ENCODE measurements around the gene CLEC16A. TPM values are rescaled to one million over a fixed set of nuclear protein-coding genes. Genes with fewer than 3 reads are reported as not detected.

The CLEC16A gene
- total RNA-seq = 14.6 TPM

GRCh38 chr16:10944249-10945064 is at the start of gene CLEC16A:
Gene CLEC16A, plus strand, starts transcription at chr16:10944564. Its CDS starts 154 bp downstream, at chr16:10944718.
- peak within 1 kb of the TSS; percentile 70 to 88 (median 82) for H3K4me3 ChIP-seq (ENCODE audit: low read length in 3 of 3)
- H3K9ac ChIP-seq (ENCODE audit: low read depth in 1 of 3, low read length in 3 of 3) = peak within 1 kb of the TSS; percentile 71 to 87 (median 76)
- H3K36me3 ChIP-seq (ENCODE audit: control insufficient read depth in 3 of 3, insufficient read depth in 3 of 3, low read length in 3 of 3) = no peaks in the 10 kb centered on the region
- H3K4me1 ChIP-seq (ENCODE audit: control insufficient read depth in 3 of 3, insufficient read depth in 3 of 3, low read length in 3 of 3) = peaks cover 44 to 59% (median 56%) of the 10 kb centered on the region in 3 donors
- H3K27ac ChIP-seq (ENCODE audit: low read depth, low read length) = peak within 1 kb of the TSS; percentile 82
- H3K27me3 ChIP-seq (ENCODE audit: control insufficient read depth in 3 of 3, insufficient read depth in 3 of 3, low read length in 3 of 3) = no peaks in the 10 kb centered on the region
- H3K9me3 ChIP-seq (ENCODE audit: control insufficient read depth in 3 of 3, low read length in 3 of 3) = no peaks in the 10 kb centered on the region

DNA sequence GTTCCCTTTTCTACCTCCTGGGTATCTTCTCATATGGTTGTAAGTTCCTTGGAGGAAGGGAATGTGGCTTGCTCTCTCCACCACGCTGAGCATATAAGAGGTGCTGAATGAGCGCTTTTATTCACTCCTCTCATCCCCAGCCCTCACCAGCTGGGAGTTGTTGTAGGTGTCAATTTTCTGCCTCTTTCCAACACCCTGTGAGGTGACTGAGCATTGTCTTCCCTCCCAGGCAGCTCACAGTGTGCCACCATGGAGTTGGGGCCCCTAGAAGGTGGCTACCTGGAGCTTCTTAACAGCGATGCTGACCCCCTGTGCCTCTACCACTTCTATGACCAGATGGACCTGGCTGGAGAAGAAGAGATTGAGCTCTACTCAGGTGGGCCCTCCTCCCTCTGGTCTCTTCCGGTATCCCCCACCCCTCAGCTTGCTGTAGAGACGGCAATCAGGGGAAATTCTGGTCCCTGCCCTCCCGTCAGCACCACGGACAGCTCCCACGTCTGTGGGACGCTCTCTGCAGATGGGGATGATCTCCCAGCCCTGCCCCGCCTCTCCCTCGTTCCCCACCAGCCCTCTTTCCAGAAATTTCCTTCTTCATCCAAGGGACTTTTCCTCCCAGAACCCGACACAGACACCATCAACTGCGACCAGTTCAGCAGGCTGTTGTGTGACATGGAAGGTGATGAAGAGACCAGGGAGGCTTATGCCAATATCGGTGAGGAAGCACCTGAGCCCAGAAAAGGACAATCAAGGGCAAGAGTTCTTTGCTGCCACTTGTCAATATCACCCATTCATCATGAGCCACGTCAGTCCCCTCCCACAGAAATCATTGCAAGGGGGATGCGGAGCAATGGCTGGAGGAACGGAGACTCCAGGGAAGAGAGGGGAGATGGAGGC is 49.1 kb upstream of the CLEC16A start:
- no peaks in the 10 kb centered on the region for H3K27me3 ChIP-seq (ENCODE audit: control insufficient read depth in 3 of 3, insufficient read depth in 3 of 3, low read length in 3 of 3)
- H3K4me1 ChIP-seq (ENCODE audit: control insufficient read depth in 3 of 3, insufficient read depth in 3 of 3, low read length in 3 of 3) = no peaks in the 10 kb centered on the region
- peaks cover 0 to 9% (median 0%) of the 10 kb centered on the region in 3 donors for H3K36me3 ChIP-seq (ENCODE audit: control insufficient read depth in 3 of 3, insufficient read depth in 3 of 3, low read length in 3 of 3)

GRCh38 chr16:10896165-10896564 is 48.2 kb upstream of the CLEC16A start:
- H3K27me3 ChIP-seq (ENCODE audit: control insufficient read depth in 3 of 3, insufficient read depth in 3 of 3, low read length in 3 of 3) = no peaks in the 10 kb centered on the region
- H3K4me3 ChIP-seq (ENCODE audit: low read length in 3 of 3) = no peak overlapping the region
- no peak overlapping the region for H3K9ac ChIP-seq (ENCODE audit: low read depth in 1 of 3, low read length in 3 of 3)
- peaks cover 0 to 9% (median 0%) of the 10 kb centered on the region in 3 donors for H3K36me3 ChIP-seq (ENCODE audit: control insufficient read depth in 3 of 3, insufficient read depth in 3 of 3, low read length in 3 of 3)
- H3K9me3 ChIP-seq (ENCODE audit: control insufficient read depth in 3 of 3, low read length in 3 of 3) = no peaks in the 10 kb centered on the region
- H3K4me1 ChIP-seq (ENCODE audit: control insufficient read depth in 3 of 3, insufficient read depth in 3 of 3, low read length in 3 of 3) = no peaks in the 10 kb centered on the region
- no peak overlapping the region for H3K27ac ChIP-seq (ENCODE audit: low read depth, low read length)

More for the DNA sequence above, 49.1 kb upstream of the CLEC16A start:
- no peak overlapping the region for H3K9ac ChIP-seq (ENCODE audit: low read depth in 1 of 3, low read length in 3 of 3)
- H3K27ac ChIP-seq (ENCODE audit: low read depth, low read length) = no peak overlapping the region
- no peaks in the 10 kb centered on the region for H3K9me3 ChIP-seq (ENCODE audit: control insufficient read depth in 3 of 3, low read length in 3 of 3)
- no peak overlapping the region for H3K4me3 ChIP-seq (ENCODE audit: low read length in 3 of 3)

DNA sequence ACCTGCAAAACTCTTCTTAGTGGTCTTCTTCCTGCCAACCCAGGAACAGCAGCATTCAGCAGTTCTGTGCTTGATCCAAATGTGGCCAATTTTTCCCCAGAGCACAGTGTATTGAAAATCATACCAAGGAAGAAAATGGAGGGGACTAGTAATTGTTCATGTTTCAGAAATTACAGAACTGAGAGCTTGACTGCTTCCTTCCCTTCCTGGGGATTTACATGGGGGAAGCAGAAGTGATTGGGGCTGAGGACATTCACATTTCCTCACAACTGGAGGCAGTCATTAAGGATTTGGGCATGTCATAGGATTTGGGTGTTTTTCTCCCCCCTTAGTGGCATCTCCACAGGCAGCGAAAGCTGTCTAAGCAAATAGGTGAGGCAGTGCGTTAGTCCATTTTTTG is 47.6 kb upstream of the CLEC16A start:
- Histone ChIP-seq H3K4me1 (ENCODE audit: control insufficient read depth in 3 of 3, insufficient read depth in 3 of 3, low read length in 3 of 3) (no peaks in the 10 kb centered on the region), H3K27ac (ENCODE audit: low read depth, low read length) (no peak overlapping the region), H3K9ac (ENCODE audit: low read depth in 1 of 3, low read length in 3 of 3) (no peak overlapping the region), H3K4me3 (ENCODE audit: low read length in 3 of 3) (no peak overlapping the region), H3K9me3 (ENCODE audit: control insufficient read depth in 3 of 3, low read length in 3 of 3) (no peaks in the 10 kb centered on the region), H3K27me3 (ENCODE audit: control insufficient read depth in 3 of 3, insufficient read depth in 3 of 3, low read length in 3 of 3) (no peaks in the 10 kb centered on the region), H3K36me3 (ENCODE audit: control insufficient read depth in 3 of 3, insufficient read depth in 3 of 3, low read length in 3 of 3) (peaks cover 0 to 9% (median 0%) of the 10 kb centered on the region in 3 donors)

DNA sequence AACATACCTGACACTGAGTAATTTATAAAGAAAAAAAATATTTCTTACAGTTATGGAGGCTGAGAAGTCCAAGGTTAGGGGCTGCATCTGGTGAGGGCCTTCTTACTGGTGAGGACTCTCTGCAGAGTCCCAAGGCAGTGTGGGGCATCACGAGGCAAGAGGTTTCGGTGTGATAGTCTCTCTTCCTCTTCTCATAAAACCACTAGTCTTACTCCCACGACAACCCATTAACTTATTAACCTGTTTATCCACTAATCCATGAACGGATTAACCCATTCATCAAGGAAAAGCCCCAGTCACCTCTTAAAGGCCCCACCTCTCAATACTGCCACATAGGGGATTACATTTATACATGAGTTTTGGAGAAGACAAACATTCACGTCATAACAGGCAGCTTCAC is 47.2 kb upstream of the CLEC16A start:
- Histone ChIP-seq H3K27ac (ENCODE audit: low read depth, low read length) (no peak overlapping the region), H3K9ac (ENCODE audit: low read depth in 1 of 3, low read length in 3 of 3) (no peak overlapping the region), H3K27me3 (ENCODE audit: control insufficient read depth in 3 of 3, insufficient read depth in 3 of 3, low read length in 3 of 3) (no peaks in the 10 kb centered on the region), H3K9me3 (ENCODE audit: control insufficient read depth in 3 of 3, low read length in 3 of 3) (no peaks in the 10 kb centered on the region), H3K4me1 (ENCODE audit: control insufficient read depth in 3 of 3, insufficient read depth in 3 of 3, low read length in 3 of 3) (no peaks in the 10 kb centered on the region), H3K36me3 (ENCODE audit: control insufficient read depth in 3 of 3, insufficient read depth in 3 of 3, low read length in 3 of 3) (peaks cover 0 to 9% (median 2%) of the 10 kb centered on the region in 3 donors), H3K4me3 (ENCODE audit: low read length in 3 of 3) (no peak overlapping the region)

DNA sequence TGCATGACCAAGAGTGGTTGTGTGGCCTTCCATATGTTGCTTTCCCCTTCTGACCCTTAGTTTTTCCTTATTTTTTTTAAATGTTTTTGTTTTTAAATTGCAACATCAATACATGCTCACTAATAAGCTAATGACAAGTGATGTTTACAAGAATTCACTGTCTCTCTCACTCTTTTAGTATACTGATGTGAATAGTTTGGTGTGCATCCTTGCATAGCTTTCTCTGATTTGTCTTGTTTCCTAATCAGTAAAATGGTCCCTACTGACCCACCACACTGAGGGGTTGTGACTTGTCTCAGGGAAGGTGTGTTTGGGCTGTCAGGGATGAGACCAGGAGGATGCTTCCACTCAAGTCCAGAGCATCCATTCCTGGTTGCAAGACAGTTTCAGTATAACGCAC is 41.4 kb upstream of the CLEC16A start:
- Histone ChIP-seq H3K36me3 (ENCODE audit: control insufficient read depth in 3 of 3, insufficient read depth in 3 of 3, low read length in 3 of 3) (peaks cover 0 to 22% (median 9%) of the 10 kb centered on the region in 3 donors), H3K9ac (ENCODE audit: low read depth in 1 of 3, low read length in 3 of 3) (no peak overlapping the region), H3K9me3 (ENCODE audit: control insufficient read depth in 3 of 3, low read length in 3 of 3) (no peaks in the 10 kb centered on the region), H3K4me3 (ENCODE audit: low read length in 3 of 3) (no peak overlapping the region), H3K27ac (ENCODE audit: low read depth, low read length) (no peak overlapping the region), H3K4me1 (ENCODE audit: control insufficient read depth in 3 of 3, insufficient read depth in 3 of 3, low read length in 3 of 3) (no peaks in the 10 kb centered on the region), H3K27me3 (ENCODE audit: control insufficient read depth in 3 of 3, insufficient read depth in 3 of 3, low read length in 3 of 3) (no peaks in the 10 kb centered on the region)

DNA sequence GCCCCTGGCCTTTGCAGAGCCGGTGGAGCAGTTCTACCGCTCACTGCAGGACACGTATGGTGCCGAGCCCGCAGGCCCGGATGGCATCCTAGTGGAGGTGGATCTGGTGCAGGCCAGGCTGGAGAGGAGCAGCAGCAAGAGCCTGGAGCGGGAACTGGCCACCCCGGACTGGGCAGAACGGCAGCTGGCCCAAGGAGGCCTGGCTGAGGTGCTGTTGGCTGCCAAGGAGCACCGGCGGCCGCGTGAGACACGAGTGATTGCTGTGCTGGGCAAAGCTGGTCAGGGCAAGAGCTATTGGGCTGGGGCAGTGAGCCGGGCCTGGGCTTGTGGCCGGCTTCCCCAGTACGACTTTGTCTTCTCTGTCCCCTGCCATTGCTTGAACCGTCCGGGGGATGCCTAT is 37.9 kb upstream of the CLEC16A start:
- H3K9ac ChIP-seq (ENCODE audit: low read depth in 1 of 3, low read length in 3 of 3) = no peak overlapping the region
- H3K27me3 ChIP-seq (ENCODE audit: control insufficient read depth in 3 of 3, insufficient read depth in 3 of 3, low read length in 3 of 3) = no peaks in the 10 kb centered on the region
- peaks cover 0 to 24% (median 9%) of the 10 kb centered on the region in 3 donors for H3K36me3 ChIP-seq (ENCODE audit: control insufficient read depth in 3 of 3, insufficient read depth in 3 of 3, low read length in 3 of 3)
- H3K4me1 ChIP-seq (ENCODE audit: control insufficient read depth in 3 of 3, insufficient read depth in 3 of 3, low read length in 3 of 3) = no peaks in the 10 kb centered on the region
- no peaks in the 10 kb centered on the region for H3K9me3 ChIP-seq (ENCODE audit: control insufficient read depth in 3 of 3, low read length in 3 of 3)
- no peak overlapping the region for H3K4me3 ChIP-seq (ENCODE audit: low read length in 3 of 3)
- H3K27ac ChIP-seq (ENCODE audit: low read depth, low read length) = no peak overlapping the region

DNA sequence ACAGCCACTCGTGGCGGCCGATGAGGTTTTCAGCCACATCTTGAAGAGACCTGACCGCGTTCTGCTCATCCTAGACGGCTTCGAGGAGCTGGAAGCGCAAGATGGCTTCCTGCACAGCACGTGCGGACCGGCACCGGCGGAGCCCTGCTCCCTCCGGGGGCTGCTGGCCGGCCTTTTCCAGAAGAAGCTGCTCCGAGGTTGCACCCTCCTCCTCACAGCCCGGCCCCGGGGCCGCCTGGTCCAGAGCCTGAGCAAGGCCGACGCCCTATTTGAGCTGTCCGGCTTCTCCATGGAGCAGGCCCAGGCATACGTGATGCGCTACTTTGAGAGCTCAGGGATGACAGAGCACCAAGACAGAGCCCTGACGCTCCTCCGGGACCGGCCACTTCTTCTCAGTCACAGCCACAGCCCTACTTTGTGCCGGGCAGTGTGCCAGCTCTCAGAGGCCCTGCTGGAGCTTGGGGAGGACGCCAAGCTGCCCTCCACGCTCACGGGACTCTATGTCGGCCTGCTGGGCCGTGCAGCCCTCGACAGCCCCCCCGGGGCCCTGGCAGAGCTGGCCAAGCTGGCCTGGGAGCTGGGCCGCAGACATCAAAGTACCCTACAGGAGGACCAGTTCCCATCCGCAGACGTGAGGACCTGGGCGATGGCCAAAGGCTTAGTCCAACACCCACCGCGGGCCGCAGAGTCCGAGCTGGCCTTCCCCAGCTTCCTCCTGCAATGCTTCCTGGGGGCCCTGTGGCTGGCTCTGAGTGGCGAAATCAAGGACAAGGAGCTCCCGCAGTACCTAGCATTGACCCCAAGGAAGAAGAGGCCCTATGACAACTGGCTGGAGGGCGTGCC is 37.2 kb upstream of the CLEC16A start:
- Histone ChIP-seq H3K9ac (ENCODE audit: low read depth in 1 of 3, low read length in 3 of 3) (no peak overlapping the region), H3K9me3 (ENCODE audit: control insufficient read depth in 3 of 3, low read length in 3 of 3) (no peaks in the 10 kb centered on the region), H3K4me3 (ENCODE audit: low read length in 3 of 3) (no peak overlapping the region), H3K27me3 (ENCODE audit: control insufficient read depth in 3 of 3, insufficient read depth in 3 of 3, low read length in 3 of 3) (no peaks in the 10 kb centered on the region), H3K27ac (ENCODE audit: low read depth, low read length) (no peak overlapping the region), H3K36me3 (ENCODE audit: control insufficient read depth in 3 of 3, insufficient read depth in 3 of 3, low read length in 3 of 3) (peaks cover 0 to 24% (median 7%) of the 10 kb centered on the region in 3 donors), H3K4me1 (ENCODE audit: control insufficient read depth in 3 of 3, insufficient read depth in 3 of 3, low read length in 3 of 3) (no peaks in the 10 kb centered on the region)

DNA sequence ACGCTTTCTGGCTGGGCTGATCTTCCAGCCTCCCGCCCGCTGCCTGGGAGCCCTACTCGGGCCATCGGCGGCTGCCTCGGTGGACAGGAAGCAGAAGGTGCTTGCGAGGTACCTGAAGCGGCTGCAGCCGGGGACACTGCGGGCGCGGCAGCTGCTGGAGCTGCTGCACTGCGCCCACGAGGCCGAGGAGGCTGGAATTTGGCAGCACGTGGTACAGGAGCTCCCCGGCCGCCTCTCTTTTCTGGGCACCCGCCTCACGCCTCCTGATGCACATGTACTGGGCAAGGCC is 36.7 kb upstream of the CLEC16A start:
- no peaks in the 10 kb centered on the region for H3K9me3 ChIP-seq (ENCODE audit: control insufficient read depth in 3 of 3, low read length in 3 of 3)
- H3K36me3 ChIP-seq (ENCODE audit: control insufficient read depth in 3 of 3, insufficient read depth in 3 of 3, low read length in 3 of 3) = peaks cover 0 to 24% (median 2%) of the 10 kb centered on the region in 3 donors
- H3K27ac ChIP-seq (ENCODE audit: low read depth, low read length) = no peak overlapping the region

More for the DNA sequence above, 36.7 kb upstream of the CLEC16A start:
- Histone ChIP-seq H3K4me3 (ENCODE audit: low read length in 3 of 3) (no peak overlapping the region), H3K9ac (ENCODE audit: low read depth in 1 of 3, low read length in 3 of 3) (no peak overlapping the region), H3K4me1 (ENCODE audit: control insufficient read depth in 3 of 3, insufficient read depth in 3 of 3, low read length in 3 of 3) (no peaks in the 10 kb centered on the region), H3K27me3 (ENCODE audit: control insufficient read depth in 3 of 3, insufficient read depth in 3 of 3, low read length in 3 of 3) (no peaks in the 10 kb centered on the region)

Measured in skeletal muscle tissue (tissue), 4 donors.